Immature natural killer cell (primary cell): ENCODE results near the gene RFTN2. TPM values are rescaled to one million over a fixed set of nuclear protein-coding genes. Genes with fewer than 3 reads are reported as not detected.
"Not testable (repeated sequence)": the region's sequence is repeated elsewhere in the genome, so short reads cannot be mapped to it uniquely, and the experiment has no call there.

Experiments
- DNase-seq, 3 donors: peaks; one replicate each; pipeline ENCODE4 v3.0.0; 2022; ENCODE audit warnings: mixed read lengths in 1 of 3
- H3K27ac Mint-ChIP-seq, 6 donors: one replicate each; pipeline ENCODE4 v1.8.0; 2020; ENCODE audit warnings: mixed read lengths in 6 of 6, mild to moderate bottlenecking in 5 of 6, inconsistent platforms in 4 of 6, moderate library complexity in 3 of 6
- H3K27me3 Mint-ChIP-seq, 3 donors: one replicate each; pipeline ENCODE4 v1.8.0; 2020 to 2021; ENCODE audit warnings: low read depth in 3 of 3, mild to moderate bottlenecking in 3 of 3, mixed read lengths in 3 of 3, moderate library complexity in 3 of 3, inconsistent platforms in 1 of 3
- H3K36me3 Mint-ChIP-seq, 3 donors: one replicate each; pipeline ENCODE4 v1.8.0; 2020; ENCODE audit warnings: mixed read lengths in 3 of 3, inconsistent platforms in 2 of 3, mild to moderate bottlenecking in 2 of 3
- H3K4me1 Mint-ChIP-seq, 2 donors: one replicate each; pipeline ENCODE4 v1.8.0; 2020; ENCODE audit warnings: inconsistent platforms in 2 of 2, mild to moderate bottlenecking in 2 of 2, mixed read lengths in 2 of 2, moderate library complexity in 1 of 2
- H3K4me3 Mint-ChIP-seq, 5 donors: one replicate each; pipeline ENCODE4 v1.8.0; 2020; ENCODE audit warnings: mild to moderate bottlenecking in 5 of 5, mixed read lengths in 5 of 5, inconsistent platforms in 3 of 5, moderate library complexity in 3 of 5
- H3K9me3 Mint-ChIP-seq, 6 donors: one replicate each; pipeline ENCODE4 v1.8.0; 2020; ENCODE audit warnings: mild to moderate bottlenecking in 6 of 6, mixed read lengths in 6 of 6, inconsistent platforms in 4 of 6, moderate library complexity in 3 of 6
- polyA plus RNA-seq, 3 donors: library from polyadenylated mRNA; unstranded; fragments of 300-500 nt; fragmentation: Illumina TruSeq; gene quantifications; one replicate each; pipeline ENCODE4 v1.2.3, GENCODE V29; 2021

Gene RFTN2
- polyA plus RNA-seq, 3 donors from 2014 or later, result 0.06 TPM; not detected in 2

DNA sequence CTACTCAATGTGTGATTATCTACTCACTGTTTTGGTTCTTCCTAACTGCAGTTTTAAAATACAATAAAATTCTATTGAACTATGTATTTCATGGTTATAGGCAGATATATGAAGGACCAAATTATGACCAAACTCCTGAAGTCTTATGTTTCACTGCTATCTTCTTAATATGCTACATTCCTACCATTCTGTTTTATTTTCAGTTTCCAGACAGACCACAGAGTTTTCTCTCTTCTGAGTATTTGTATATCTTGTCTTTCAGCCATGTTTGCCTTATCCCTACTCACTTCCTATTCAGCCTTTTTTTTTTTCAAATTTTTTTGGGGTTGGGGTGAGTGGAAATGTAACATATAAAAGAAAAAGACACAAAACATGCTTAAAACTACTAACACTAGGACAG lies 6.3 kb downstream of the RFTN2 start:
- no peak for DNase-seq
- no peak overlapping the region for H3K27ac Mint-ChIP-seq

DNA sequence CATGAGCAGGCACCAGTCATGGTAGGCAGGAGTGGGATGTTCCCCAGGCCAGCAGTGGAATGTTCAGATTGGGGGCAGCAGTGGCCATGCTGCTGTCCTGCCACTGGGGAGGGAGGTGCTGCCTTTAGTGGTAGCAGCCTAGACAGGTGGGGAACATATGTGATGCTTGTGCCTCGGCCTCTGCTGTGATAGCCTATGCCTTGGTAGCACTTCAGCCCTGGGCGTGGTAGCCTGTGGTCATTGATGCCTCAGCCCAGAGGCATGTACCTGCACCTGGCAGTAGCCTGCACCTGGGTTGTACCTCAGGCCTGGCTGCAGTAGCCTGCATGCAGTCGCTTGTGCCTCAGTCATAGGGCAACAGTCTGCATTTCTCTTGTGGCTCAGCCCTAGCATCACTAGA lies 7.1 kb downstream of the RFTN2 start:
- DNase-seq, result no peak
- Mint-ChIP-seq H3K4me1 (no peaks in the 10 kb centered on the region), H3K9me3 (peaks cover 5 to 16% (median 11%) of the 10 kb centered on the region in 6 donors), H3K27ac (no peak overlapping the region), H3K36me3 (peaks cover 0 to 9% (median 0%) of the 10 kb centered on the region in 3 donors), H3K27me3 (peaks cover 7 to 10% (median 9%) of the 10 kb centered on the region in 3 donors), H3K4me3 (no peak overlapping the region)

More for the DNA sequence above, 6.3 kb downstream of the RFTN2 start:
- Mint-ChIP-seq H3K27me3 (peaks cover 7 to 8% (median 7%) of the 10 kb centered on the region in 3 donors), H3K36me3 (peaks cover 0 to 9% (median 0%) of the 10 kb centered on the region in 3 donors), H3K9me3 (peaks cover 5 to 16% (median 11%) of the 10 kb centered on the region in 6 donors), H3K4me3 (no peak overlapping the region), H3K4me1 (no peaks in the 10 kb centered on the region)

DNA sequence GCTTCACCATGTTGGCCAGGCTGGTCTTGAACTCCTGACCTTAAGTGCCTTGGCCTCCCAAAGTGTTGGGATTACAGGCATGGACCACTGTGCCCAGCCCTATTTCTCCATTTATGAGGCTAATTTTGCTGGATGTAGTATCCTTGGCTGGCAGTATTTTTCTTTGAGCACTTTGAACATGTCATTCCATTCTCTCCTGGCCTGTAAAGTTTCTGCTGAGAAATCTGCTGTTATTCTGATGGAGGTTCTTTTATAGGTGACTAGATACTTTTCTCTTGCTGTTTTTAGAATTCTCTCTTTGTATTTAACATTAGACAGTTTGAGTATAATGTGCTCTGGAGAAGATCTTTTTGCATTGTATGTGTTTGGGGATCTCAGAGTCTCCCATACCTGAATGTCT lies 9.1 kb downstream of the RFTN2 start:
- H3K36me3 Mint-ChIP-seq, result peaks cover 0 to 9% (median 0%) of the 10 kb centered on the region in 3 donors
- H3K27me3 Mint-ChIP-seq, result peaks cover 4 to 8% (median 5%) of the 10 kb centered on the region in 3 donors
- H3K27ac Mint-ChIP-seq, result no peak overlapping the region
- no peak overlapping the region for H3K4me3 Mint-ChIP-seq
- no peak for DNase-seq
- peaks cover 5 to 16% (median 11%) of the 10 kb centered on the region in 6 donors for H3K9me3 Mint-ChIP-seq
- H3K4me1 Mint-ChIP-seq, result no peaks in the 10 kb centered on the region

DNA sequence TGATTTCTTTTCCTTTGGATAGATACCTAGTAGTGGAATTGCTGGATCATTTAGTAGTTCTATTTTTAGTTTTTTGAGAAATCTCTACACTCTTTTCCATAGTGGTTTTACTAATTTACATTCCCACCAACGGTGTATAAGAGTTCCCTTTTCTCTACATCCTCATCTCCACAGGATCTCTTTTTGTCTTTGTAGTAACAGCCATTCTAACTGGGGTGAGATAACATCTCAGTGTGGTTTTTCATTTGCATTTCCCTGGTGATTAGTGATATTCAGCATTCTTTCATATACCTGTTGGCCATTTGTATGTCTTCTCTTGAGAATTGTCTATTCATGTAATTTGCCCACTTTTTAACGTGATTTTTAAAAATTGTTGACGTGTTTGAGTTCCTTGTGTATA lies 13.8 kb downstream of the RFTN2 start:
- H3K27me3 Mint-ChIP-seq, result peaks cover 2 to 5% (median 4%) of the 10 kb centered on the region in 3 donors
- H3K27ac Mint-ChIP-seq, result no peak overlapping the region
- no peak overlapping the region for H3K4me3 Mint-ChIP-seq
- peaks cover 2 to 6% (median 5%) of the 10 kb centered on the region in 6 donors for H3K9me3 Mint-ChIP-seq
- no peaks in the 10 kb centered on the region for H3K4me1 Mint-ChIP-seq
- peaks cover 0 to 4% (median 0%) of the 10 kb centered on the region in 3 donors for H3K36me3 Mint-ChIP-seq
- no peak for DNase-seq

DNA sequence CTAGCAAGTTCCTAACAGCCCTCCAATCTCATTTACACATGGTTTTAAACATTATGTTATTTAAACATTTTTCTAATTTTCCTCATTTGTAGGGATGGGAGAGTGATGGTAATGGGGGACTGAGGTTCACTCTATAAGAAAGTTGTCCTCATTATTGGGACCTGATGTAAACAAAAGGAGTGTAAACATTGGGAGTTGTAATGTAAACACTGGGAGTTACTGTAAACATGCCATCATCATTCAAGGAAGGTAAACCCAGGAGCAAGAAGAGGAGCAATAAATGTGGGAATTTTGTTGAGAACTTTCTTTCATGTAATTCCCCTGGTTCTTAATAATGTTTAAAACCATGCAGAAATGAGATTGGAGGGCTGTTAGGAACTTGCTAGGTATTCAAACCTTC lies 17.8 kb downstream of the RFTN2 start:
- no peak overlapping the region for H3K27ac Mint-ChIP-seq
- no peak for DNase-seq
- H3K4me1 Mint-ChIP-seq, result no peaks in the 10 kb centered on the region
- peaks cover 0 to 2% (median 2%) of the 10 kb centered on the region in 3 donors for H3K27me3 Mint-ChIP-seq
- H3K9me3 Mint-ChIP-seq, result no peaks in the 10 kb centered on the region
- no peak overlapping the region for H3K4me3 Mint-ChIP-seq
- H3K36me3 Mint-ChIP-seq, result no peaks in the 10 kb centered on the region

DNA sequence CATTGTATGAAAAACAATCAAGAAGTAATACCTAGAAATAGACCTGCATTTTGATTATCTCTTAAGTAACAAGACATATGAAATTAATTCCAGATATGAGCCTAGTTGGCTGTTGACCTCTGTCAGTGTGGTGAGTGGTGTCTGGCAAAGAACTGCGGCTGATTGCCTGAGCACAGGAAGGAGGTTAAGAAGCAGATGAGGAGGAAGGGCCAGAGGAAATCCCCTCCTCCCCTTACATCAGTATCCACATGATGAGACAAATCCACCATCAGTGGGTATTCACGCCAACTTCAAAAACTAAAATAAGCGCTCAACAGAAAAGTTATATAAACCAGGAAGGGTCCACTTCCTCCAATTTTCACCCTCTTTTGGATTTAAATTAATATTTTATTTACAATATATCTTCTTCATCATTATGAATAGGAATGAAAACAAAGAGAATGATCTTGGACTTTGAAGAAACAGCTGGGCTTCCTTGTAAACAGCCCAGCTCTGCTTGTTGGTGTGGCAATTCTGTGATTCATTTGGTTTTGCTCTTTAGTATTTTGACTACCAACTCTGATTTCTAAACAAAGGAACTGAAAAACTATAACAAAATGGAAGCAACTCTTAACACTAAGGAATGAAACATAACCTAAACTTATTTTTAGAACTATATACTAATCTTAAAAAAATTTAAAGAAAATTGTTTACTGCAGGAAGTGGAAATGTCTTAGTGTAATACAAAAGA lies 27.3 kb downstream of the RFTN2 start:
- no peaks in the 10 kb centered on the region for H3K9me3 Mint-ChIP-seq
- H3K36me3 Mint-ChIP-seq, result no peaks in the 10 kb centered on the region
- peaks cover 2 to 13% (median 8%) of the 10 kb centered on the region in 3 donors for H3K27me3 Mint-ChIP-seq
- H3K4me3 Mint-ChIP-seq, result no peak overlapping the region
- H3K27ac Mint-ChIP-seq, result no peak overlapping the region
- no peak for DNase-seq
- H3K4me1 Mint-ChIP-seq, result no peaks in the 10 kb centered on the region

DNA sequence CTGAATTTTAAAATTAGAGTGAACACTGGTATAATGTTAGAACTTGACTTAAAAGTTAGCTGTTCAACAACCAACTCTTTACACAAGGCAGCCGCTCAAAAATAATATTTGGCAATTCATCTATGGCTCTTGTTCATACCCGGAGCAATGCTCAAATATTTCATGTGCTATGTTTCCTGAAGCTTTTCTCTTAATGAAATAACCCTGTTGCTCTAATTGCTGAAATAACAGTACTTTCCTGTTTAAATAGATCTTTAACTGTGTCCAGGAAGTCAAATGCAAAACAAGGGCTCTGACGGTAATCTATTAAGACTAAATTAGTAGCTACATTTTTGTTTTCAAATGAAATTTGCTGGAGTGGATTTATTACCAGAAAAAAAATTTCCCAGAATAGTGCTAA lies 33.7 kb downstream of the RFTN2 start:
- no peak overlapping the region for H3K4me3 Mint-ChIP-seq
- H3K4me1 Mint-ChIP-seq, result no peaks in the 10 kb centered on the region
- H3K27ac Mint-ChIP-seq, result no peak overlapping the region
- H3K27me3 Mint-ChIP-seq, result peaks cover 0 to 4% (median 1%) of the 10 kb centered on the region in 3 donors
- H3K9me3 Mint-ChIP-seq, result peaks cover 0 to 2% (median 0%) of the 10 kb centered on the region in 6 donors
- DNase-seq, result no peak
- H3K36me3 Mint-ChIP-seq, result no peaks in the 10 kb centered on the region

DNA sequence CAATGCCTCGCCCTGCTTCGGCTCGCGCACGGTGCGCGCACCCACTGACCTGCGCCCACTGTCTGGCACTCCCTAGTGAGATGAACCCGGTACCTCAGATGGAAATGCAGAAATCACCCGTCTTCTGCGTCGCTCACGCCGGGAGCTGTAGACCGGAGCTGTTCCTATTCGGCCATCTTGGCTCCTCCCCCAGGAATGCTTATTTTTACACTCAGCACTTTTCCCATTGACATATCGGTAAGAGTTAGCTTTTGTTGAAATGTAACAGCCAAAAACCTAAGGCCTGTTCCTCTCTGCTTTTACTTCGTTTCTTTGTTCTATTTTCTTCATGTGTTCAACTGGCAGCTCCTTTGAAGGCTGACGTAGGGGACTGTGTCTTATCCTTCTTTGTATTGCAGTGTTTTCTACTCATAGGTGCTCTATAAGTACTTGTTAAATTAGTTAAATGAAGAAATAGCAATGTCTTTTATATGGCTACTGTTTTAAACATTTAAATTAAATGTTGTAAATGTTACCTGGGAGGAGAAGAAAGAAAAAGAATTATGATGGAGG lies 34.7 kb downstream of the RFTN2 start:
- H3K9me3 Mint-ChIP-seq, H3K4me1 Mint-ChIP-seq, H3K27me3 Mint-ChIP-seq, H3K36me3 Mint-ChIP-seq: not testable (repeated sequence)
- Mint-ChIP-seq H3K27ac (peak overlapping the region in 2 of 6 donors; percentile 71 to 88), H3K4me3 (peak overlapping the region in 3 of 5 donors; percentile 33 to 85 (median 59))
- peak in 1 of 3 donors; percentile 3 for DNase-seq

DNA sequence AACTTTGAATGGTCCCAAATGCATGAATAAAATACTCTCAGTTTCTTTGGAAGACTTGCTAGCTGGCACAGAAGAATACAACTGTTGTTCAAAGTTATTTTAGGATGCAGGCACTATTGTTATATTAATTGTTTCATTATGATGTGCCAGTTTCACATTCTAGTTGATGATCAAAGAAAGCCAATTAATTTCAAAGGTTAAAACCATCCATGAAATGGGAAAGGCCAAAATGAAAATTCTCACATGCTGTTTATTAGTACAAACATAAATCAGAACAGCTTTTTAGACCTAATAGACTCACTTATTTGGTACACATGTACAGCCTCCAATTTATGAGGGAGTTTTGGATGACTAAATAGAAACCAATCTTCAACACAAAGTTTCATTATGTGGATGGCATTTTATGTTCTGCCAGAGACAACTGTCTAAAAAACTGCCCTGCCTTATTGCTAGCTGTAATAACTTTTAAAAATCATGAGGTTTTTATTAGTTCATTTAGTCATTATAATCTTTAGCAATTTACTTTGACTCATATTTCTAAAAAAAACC lies 42.2 kb downstream of the RFTN2 start:
- Mint-ChIP-seq H3K9me3 (no peaks in the 10 kb centered on the region), H3K27me3 (peaks cover 0 to 7% (median 2%) of the 10 kb centered on the region in 3 donors), H3K4me1 (no peaks in the 10 kb centered on the region), H3K27ac (no peak overlapping the region), H3K36me3 (no peaks in the 10 kb centered on the region), H3K4me3 (no peak overlapping the region)
- DNase-seq, result no peak

DNA sequence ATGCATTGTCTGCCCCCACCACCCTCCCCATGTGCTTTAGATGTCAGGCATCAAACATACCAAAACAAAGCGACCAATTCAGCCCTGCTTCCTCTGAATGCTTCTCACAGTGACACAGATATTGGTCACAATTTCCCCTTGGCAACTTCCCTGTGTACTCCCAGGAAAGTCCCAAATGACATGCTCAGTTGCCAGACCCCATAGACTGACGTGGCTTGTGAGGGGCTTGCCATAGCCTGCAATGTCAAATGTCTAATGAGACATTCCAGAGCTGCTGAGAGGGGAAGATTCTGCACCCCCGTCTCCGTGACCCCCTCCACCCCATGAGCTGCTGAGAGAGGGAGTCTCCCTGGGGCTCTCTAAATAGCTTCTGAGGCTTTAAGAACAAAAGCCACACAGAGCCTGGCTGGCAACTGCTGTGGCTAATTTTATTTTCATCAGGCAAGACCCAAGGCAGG lies 47.3 kb downstream of the RFTN2 start:
- H3K9me3 Mint-ChIP-seq, result no peaks in the 10 kb centered on the region

DNA sequence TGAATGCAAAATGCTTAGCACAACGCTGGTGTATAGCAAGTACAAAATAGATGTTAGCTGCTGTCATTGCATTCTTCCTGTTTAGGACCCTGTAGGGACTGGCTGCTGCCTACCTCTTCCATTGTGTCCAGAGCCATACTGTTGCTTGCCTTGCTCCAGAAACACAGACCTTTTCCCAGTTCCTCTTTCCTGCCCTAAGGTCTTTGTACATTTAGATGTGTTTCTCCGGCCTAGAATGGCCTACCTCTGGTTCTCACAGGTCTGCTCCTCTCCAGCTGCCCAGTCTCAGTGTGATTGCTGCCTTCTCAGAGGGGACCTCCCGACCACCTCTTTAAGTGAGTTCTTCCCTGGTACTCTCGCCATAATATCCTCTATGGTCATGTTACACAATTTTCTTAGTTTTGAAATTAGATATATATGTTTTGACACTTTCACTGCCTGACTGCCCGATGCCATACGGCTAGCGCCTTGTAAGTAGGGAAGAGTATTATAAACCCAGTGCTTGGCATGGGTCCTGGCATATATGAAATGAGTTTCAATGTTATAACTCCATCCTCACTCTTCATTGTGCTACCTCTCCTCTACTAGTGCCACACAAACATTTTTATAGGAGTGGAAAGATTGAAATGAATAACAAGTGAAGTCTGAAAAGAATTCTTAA lies 48.3 kb downstream of the RFTN2 start:
- H3K27ac Mint-ChIP-seq, result no peak overlapping the region
- no peaks in the 10 kb centered on the region for H3K36me3 Mint-ChIP-seq
- H3K9me3 Mint-ChIP-seq, result no peaks in the 10 kb centered on the region
- H3K4me3 Mint-ChIP-seq, result no peak overlapping the region
- peaks cover 0 to 10% (median 6%) of the 10 kb centered on the region in 3 donors for H3K27me3 Mint-ChIP-seq
- no peak for DNase-seq
- H3K4me1 Mint-ChIP-seq, result no peaks in the 10 kb centered on the region

More for the DNA sequence above, 47.3 kb downstream of the RFTN2 start:
- no peak for DNase-seq
- H3K4me3 Mint-ChIP-seq, result no peak overlapping the region
- no peaks in the 10 kb centered on the region for H3K36me3 Mint-ChIP-seq
- H3K27me3 Mint-ChIP-seq, result peaks cover 0 to 10% (median 6%) of the 10 kb centered on the region in 3 donors
- H3K27ac Mint-ChIP-seq, result no peak overlapping the region
- no peaks in the 10 kb centered on the region for H3K4me1 Mint-ChIP-seq

DNA sequence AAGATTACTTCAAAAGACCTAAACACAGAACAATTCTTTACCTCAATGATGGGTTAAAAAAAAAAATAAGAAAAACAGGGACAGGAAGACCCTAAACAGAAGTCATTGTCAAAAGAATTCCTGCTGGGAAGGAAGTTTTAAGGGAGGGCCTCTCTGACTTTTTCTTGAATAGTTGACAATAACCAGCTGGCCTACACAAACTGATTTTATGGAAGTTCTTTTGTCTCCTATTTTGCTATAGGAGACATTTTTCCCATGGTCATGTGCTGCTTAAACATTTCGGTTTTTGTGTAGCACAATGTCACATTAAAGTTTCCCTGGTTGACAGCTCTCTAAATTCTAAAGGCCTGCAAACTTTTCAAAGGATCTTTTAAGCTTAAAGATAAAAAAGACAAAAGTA lies 55.3 kb downstream of the RFTN2 start:
- no peak overlapping the region for H3K4me3 Mint-ChIP-seq
- H3K27me3 Mint-ChIP-seq, result peaks cover 0 to 7% (median 2%) of the 10 kb centered on the region in 3 donors
- H3K36me3 Mint-ChIP-seq, result no peaks in the 10 kb centered on the region
- no peak overlapping the region for H3K27ac Mint-ChIP-seq
- no peaks in the 10 kb centered on the region for H3K9me3 Mint-ChIP-seq
- H3K4me1 Mint-ChIP-seq, result no peaks in the 10 kb centered on the region
- no peak for DNase-seq

DNA sequence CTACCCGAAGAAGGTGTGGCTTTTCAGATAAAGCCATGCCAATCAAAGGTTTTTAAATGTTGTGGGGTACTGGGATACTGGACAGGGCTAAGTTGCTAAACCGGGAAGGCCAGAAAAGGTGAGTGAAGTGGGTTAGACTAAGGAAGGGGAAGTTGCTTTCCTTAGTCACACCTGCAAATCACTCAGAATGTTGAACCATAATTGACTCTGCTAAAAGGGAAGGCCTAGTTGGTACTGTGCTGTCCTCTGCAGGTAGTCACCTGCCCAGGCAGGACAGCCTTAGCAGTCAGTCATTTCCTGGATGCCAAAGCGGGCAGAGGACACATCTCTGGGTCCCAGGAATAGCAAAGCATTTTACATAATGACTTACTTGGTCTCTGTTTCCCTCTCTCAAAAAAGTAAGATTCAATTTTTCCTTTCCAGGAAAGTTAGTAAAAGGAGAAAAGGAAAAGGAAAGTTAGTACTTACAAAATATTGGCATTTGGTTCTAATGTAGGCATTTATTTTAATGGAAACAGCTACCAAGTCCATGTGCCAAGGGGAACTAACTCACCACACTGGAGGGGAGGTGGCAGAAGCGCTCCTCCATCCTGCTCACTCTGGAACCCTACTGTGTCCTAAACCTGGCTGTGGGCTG lies 60.3 kb downstream of the RFTN2 start:
- no peak overlapping the region for H3K4me3 Mint-ChIP-seq
- no peaks in the 10 kb centered on the region for H3K36me3 Mint-ChIP-seq
- no peak for DNase-seq
- H3K27me3 Mint-ChIP-seq, result peaks cover 1 to 7% (median 2%) of the 10 kb centered on the region in 3 donors
- no peaks in the 10 kb centered on the region for H3K4me1 Mint-ChIP-seq
- no peak overlapping the region for H3K27ac Mint-ChIP-seq
- no peaks in the 10 kb centered on the region for H3K9me3 Mint-ChIP-seq
